ENCODE measurements around the gene L2HGDH.

L2HGDH gene

GRCh38 chr14:50339178-50339804, 27.3 kb upstream of the L2HGDH start:
- no peak overlapping the region for H3K9ac ChIP-seq (ENCODE audit: low read depth, low read length)
- no peak overlapping the region for H3K4me3 ChIP-seq (ENCODE audit: low read depth in 1 of 2, low read length in 2 of 2)
- H3K27ac ChIP-seq (ENCODE audit: low read length), result no peak overlapping the region
- H3K4me2 ChIP-seq (ENCODE audit: insufficient read depth, low read length), result no peak overlapping the region
- peaks cover 3% of the 10 kb centered on the region; the same call in 1 of the 2 replicates for H3K36me3 ChIP-seq (ENCODE audit: insufficient read depth, low read length)
- no peaks in the 10 kb centered on the region for H3K27me3 ChIP-seq (ENCODE audit: insufficient read depth, low read length, poor library complexity)
- no peak overlapping the region for H2AFZ ChIP-seq (ENCODE audit: low read depth, low read length)
- no peak for ATAC-seq (ENCODE audit: insufficient read depth, low read depth)
- peaks cover 24% of the 10 kb centered on the region for H3K4me1 ChIP-seq (ENCODE audit: insufficient read depth, low read length)
- no peaks in the 10 kb centered on the region for H3K79me2 ChIP-seq (ENCODE audit: insufficient read depth, low read length)
- no peaks in the 10 kb centered on the region for H4K20me1 ChIP-seq (ENCODE audit: insufficient read depth, low read length)
- H3K9me3 ChIP-seq (ENCODE audit: insufficient read depth, low read length, severe bottlenecking), result no peaks in the 10 kb centered on the region
- DNase-seq, result no peak
- TF ChIP-seq EZH2 (IDR thresholded peaks at IDR 0.05; ENCODE audit: borderline replicate concordance, low read depth, low read length, severe bottlenecking), result no peak
- TF ChIP-seq, protein P1, sequence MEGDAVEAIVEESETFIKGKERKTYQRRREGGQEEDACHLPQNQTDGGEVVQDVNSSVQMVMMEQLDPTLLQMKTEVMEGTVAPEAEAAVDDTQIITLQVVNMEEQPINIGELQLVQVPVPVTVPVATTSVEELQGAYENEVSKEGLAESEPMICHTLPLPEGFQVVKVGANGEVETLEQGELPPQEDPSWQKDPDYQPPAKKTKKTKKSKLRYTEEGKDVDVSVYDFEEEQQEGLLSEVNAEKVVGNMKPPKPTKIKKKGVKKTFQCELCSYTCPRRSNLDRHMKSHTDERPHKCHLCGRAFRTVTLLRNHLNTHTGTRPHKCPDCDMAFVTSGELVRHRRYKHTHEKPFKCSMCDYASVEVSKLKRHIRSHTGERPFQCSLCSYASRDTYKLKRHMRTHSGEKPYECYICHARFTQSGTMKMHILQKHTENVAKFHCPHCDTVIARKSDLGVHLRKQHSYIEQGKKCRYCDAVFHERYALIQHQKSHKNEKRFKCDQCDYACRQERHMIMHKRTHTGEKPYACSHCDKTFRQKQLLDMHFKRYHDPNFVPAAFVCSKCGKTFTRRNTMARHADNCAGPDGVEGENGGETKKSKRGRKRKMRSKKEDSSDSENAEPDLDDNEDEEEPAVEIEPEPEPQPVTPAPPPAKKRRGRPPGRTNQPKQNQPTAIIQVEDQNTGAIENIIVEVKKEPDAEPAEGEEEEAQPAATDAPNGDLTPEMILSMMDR (IDR thresholded peaks at IDR 0.05; ENCODE audit: borderline replicate concordance, extremely low read depth, low read length, poor library complexity, severe bottlenecking), result no peak

DNA sequence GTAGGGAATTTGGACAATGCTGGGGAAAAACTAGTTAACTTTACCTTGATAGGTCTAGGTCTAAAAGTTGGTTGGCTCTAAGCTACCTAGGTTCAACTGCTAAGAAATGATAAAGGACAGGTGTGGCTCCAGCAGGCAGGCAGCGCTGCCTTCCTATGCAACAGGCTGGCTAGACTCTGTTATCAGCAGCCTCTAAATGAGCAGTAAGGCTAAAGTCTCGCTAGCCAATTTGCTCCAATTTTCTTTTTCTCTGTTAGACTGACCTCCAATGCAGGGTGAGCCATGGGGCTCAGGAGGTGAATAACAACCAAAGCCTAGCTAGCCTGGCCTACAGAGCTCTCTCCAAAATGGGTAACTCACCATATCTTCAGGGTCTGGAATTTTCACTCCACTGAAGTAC, 26.6 kb upstream of the L2HGDH start:
- no peak overlapping the region for H3K27ac ChIP-seq (ENCODE audit: low read length)
- no peak overlapping the region for H3K4me3 ChIP-seq (ENCODE audit: low read depth in 1 of 2, low read length in 2 of 2)
- H3K79me2 ChIP-seq (ENCODE audit: insufficient read depth, low read length), result no peaks in the 10 kb centered on the region
- H3K9ac ChIP-seq (ENCODE audit: low read depth, low read length), result no peak overlapping the region
- TF ChIP-seq, protein P1 (IDR thresholded peaks at IDR 0.05; ENCODE audit: borderline replicate concordance, extremely low read depth, low read length, poor library complexity, severe bottlenecking), result no peak
- TF ChIP-seq EZH2 (IDR thresholded peaks at IDR 0.05; ENCODE audit: borderline replicate concordance, low read depth, low read length, severe bottlenecking), result no peak
- DNase-seq, result no peak
- H3K4me1 ChIP-seq (ENCODE audit: insufficient read depth, low read length), result peaks cover 26% of the 10 kb centered on the region
- H2AFZ ChIP-seq (ENCODE audit: low read depth, low read length), result no peak overlapping the region
- no peaks in the 10 kb centered on the region for H3K27me3 ChIP-seq (ENCODE audit: insufficient read depth, low read length, poor library complexity)
- no peak overlapping the region for H3K4me2 ChIP-seq (ENCODE audit: insufficient read depth, low read length)
- no peaks in the 10 kb centered on the region for H4K20me1 ChIP-seq (ENCODE audit: insufficient read depth, low read length)
- ATAC-seq (ENCODE audit: insufficient read depth, low read depth), result no peak
- no peaks in the 10 kb centered on the region for H3K9me3 ChIP-seq (ENCODE audit: insufficient read depth, low read length, severe bottlenecking)
- H3K36me3 ChIP-seq (ENCODE audit: insufficient read depth, low read length), result peaks cover 3% of the 10 kb centered on the region; the same call in 1 of the 2 replicates

- Histone ChIP-seq H3K27me3 (ENCODE audit: insufficient read depth, low read length, poor library complexity) (no peaks in the 10 kb centered on the region), H3K4me3 (ENCODE audit: low read depth in 1 of 2, low read length in 2 of 2) (peak overlapping the region in 1 of 2 experiments; percentile 26; a peak in 2 of 4 replicates), H3K4me2 (ENCODE audit: insufficient read depth, low read length) (peak overlapping the region; percentile 57), H2AFZ (ENCODE audit: low read depth, low read length) (peak overlapping the region; percentile 30), H4K20me1 (ENCODE audit: insufficient read depth, low read length) (no peaks in the 10 kb centered on the region), H3K27ac (ENCODE audit: low read length) (peak overlapping the region; percentile 75), H3K36me3 (ENCODE audit: insufficient read depth, low read length) (peaks cover 19% of the 10 kb centered on the region), H3K79me2 (ENCODE audit: insufficient read depth, low read length) (no peaks in the 10 kb centered on the region), H3K9me3 (ENCODE audit: insufficient read depth, low read length, severe bottlenecking) (no peaks in the 10 kb centered on the region), H3K4me1 (ENCODE audit: insufficient read depth, low read length) (peaks cover 26% of the 10 kb centered on the region), H3K9ac (ENCODE audit: low read depth, low read length) (peak overlapping the region; percentile 37)
- DNase-seq (peak; percentile 68), ATAC-seq (ENCODE audit: insufficient read depth, low read depth) (peak; percentile 93)
- TF ChIP-seq, protein P1 (IDR thresholded peaks at IDR 0.05; ENCODE audit: borderline replicate concordance, extremely low read depth, low read length, poor library complexity, severe bottlenecking), result no peak
- TF ChIP-seq EZH2 (IDR thresholded peaks at IDR 0.05; ENCODE audit: borderline replicate concordance, low read depth, low read length, severe bottlenecking), result no peak
Measured at GRCh38 chr14:50335989-50336824, 24.2 kb upstream of the L2HGDH start.

All from DND-41 (cell line).